Measurements from ENCODE around the gene SCGB3A1. TPM values are rescaled to one million over a fixed set of nuclear protein-coding genes. Genes with fewer than 3 reads are reported as not detected.
A peak's percentile ranks its signal among the peaks of the same experiment; 100 is the strongest.

SCGB3A1 gene
- total and polyA plus RNA-seq, 2 experiments from 2014 or later: not detected

- TF ChIP-seq EZH2phosphoT487 (IDR thresholded peaks at IDR 0.05; ENCODE audit: insufficient read depth, low read depth): no peak
- in situ Hi-C loops (cut with MboI): no loop called here
- DNase-seq: no peak
- Histone ChIP-seq H3K9ac (no peak overlapping the region), H4K20me1 (ENCODE audit: insufficient read depth) (no peaks in the 10 kb centered on the region), H2AFZ (no peak overlapping the region), H3F3A (ENCODE audit: insufficient read depth) (no peaks in the 10 kb centered on the region), H3K36me3 (ENCODE audit: low read depth) (no peaks in the 10 kb centered on the region), H3K4me1 (ENCODE audit: insufficient read depth) (no peaks in the 10 kb centered on the region), H3K79me2 (ENCODE audit: insufficient read depth) (no peaks in the 10 kb centered on the region), H3K9me2 (ENCODE audit: insufficient read depth) (no peaks in the 10 kb centered on the region), H3K9me3 (ENCODE audit: low read depth) (no peaks in the 10 kb centered on the region), H3K4me2 (ENCODE audit: unreplicated experiment) (no peak overlapping the region), H3K27me3 (replicated peaks; ENCODE audit: insufficient read depth) (no peaks in the 10 kb centered on the region; the same call in 1 of the 2 replicates), H3K27ac (no peak overlapping the region), H3K4me3 (no peak overlapping the region)
- 60 to 69% methylated on average over 10 of the region's 10 CpGs for WGBS, 2 experiments (ENCODE audit: low coverage in 1 of 2, low lambda C conversion rate in 2 of 2, missing lambda C conversion rate in 2 of 2)
Measured at GRCh38 chr5:180623411-180623834, 32.1 kb upstream of the SCGB3A1 start.

GRCh38 chr5:180622910-180623309 is 31.6 kb upstream of the SCGB3A1 start:
- Histone ChIP-seq H3K36me3 (ENCODE audit: low read depth) (no peaks in the 10 kb centered on the region), H3K27me3 (replicated peaks; ENCODE audit: insufficient read depth) (no peaks in the 10 kb centered on the region; the same call in 1 of the 2 replicates), H2AFZ (no peak overlapping the region), H3K4me3 (no peak overlapping the region), H3K27ac (no peak overlapping the region), H3K9me3 (ENCODE audit: low read depth) (no peaks in the 10 kb centered on the region), H4K20me1 (ENCODE audit: insufficient read depth) (no peaks in the 10 kb centered on the region), H3F3A (ENCODE audit: insufficient read depth) (no peaks in the 10 kb centered on the region), H3K9me2 (ENCODE audit: insufficient read depth) (no peaks in the 10 kb centered on the region), H3K9ac (no peak overlapping the region), H3K4me1 (ENCODE audit: insufficient read depth) (no peaks in the 10 kb centered on the region), H3K79me2 (ENCODE audit: insufficient read depth) (no peaks in the 10 kb centered on the region), H3K4me2 (ENCODE audit: unreplicated experiment) (no peak overlapping the region)
- TF ChIP-seq EZH2phosphoT487 (IDR thresholded peaks at IDR 0.05; ENCODE audit: insufficient read depth, low read depth): no peak
- TF ChIP-seq EZH2 (IDR thresholded peaks at IDR 0.05; ENCODE audit: insufficient read depth, poor library complexity, severe bottlenecking): no peak
- DNase-seq: no peak
- in situ Hi-C loops (cut with MboI): no loop called here
- WGBS, 2 experiments (ENCODE audit: low coverage in 1 of 2, low lambda C conversion rate in 2 of 2, missing lambda C conversion rate in 2 of 2): 73 to 77% methylated on average over 6 of the region's 6 CpGs

GRCh38 chr5:180621311-180621710 is 30.0 kb upstream of the SCGB3A1 start:
- WGBS, 2 experiments (ENCODE audit: low coverage in 1 of 2, low lambda C conversion rate in 2 of 2, missing lambda C conversion rate in 2 of 2): 80 to 84% methylated on average over 25 to 31 of the region's 32 CpGs
- no peak overlapping the region for H3K27ac ChIP-seq
- H3K9me2 ChIP-seq (ENCODE audit: insufficient read depth): no peaks in the 10 kb centered on the region
- no peak overlapping the region for H3K9ac ChIP-seq
- no peak for DNase-seq
- H3K27me3 ChIP-seq (replicated peaks; ENCODE audit: insufficient read depth): no peaks in the 10 kb centered on the region; the same call in 1 of the 2 replicates
- H3K9me3 ChIP-seq (ENCODE audit: low read depth): no peaks in the 10 kb centered on the region
- no peaks in the 10 kb centered on the region for H4K20me1 ChIP-seq (ENCODE audit: insufficient read depth)
- H2AFZ ChIP-seq: no peak overlapping the region
- TF ChIP-seq EZH2 (IDR thresholded peaks at IDR 0.05; ENCODE audit: insufficient read depth, poor library complexity, severe bottlenecking) (no peak), EZH2phosphoT487 (IDR thresholded peaks at IDR 0.05; ENCODE audit: insufficient read depth, low read depth) (no peak)
- in situ Hi-C loops (cut with MboI): no loop called here
- H3F3A ChIP-seq (ENCODE audit: insufficient read depth): no peaks in the 10 kb centered on the region
- no peaks in the 10 kb centered on the region for H3K79me2 ChIP-seq (ENCODE audit: insufficient read depth)
- H3K4me3 ChIP-seq: no peak overlapping the region
- no peaks in the 10 kb centered on the region for H3K36me3 ChIP-seq (ENCODE audit: low read depth)
- no peak overlapping the region for H3K4me2 ChIP-seq (ENCODE audit: unreplicated experiment)
- no peaks in the 10 kb centered on the region for H3K4me1 ChIP-seq (ENCODE audit: insufficient read depth)

GRCh38 chr5:180620014-180620413 is 28.7 kb upstream of the SCGB3A1 start:
- Histone ChIP-seq H3K36me3 (ENCODE audit: low read depth) (no peaks in the 10 kb centered on the region), H3K4me1 (ENCODE audit: insufficient read depth) (no peaks in the 10 kb centered on the region), H3K27ac (no peak overlapping the region), H3K4me3 (no peak overlapping the region), H3K27me3 (replicated peaks; ENCODE audit: insufficient read depth) (no peaks in the 10 kb centered on the region; the same call in 1 of the 2 replicates), H3K9ac (no peak overlapping the region), H3K79me2 (ENCODE audit: insufficient read depth) (no peaks in the 10 kb centered on the region), H3K9me2 (ENCODE audit: insufficient read depth) (no peaks in the 10 kb centered on the region), H3F3A (ENCODE audit: insufficient read depth) (no peaks in the 10 kb centered on the region), H3K4me2 (ENCODE audit: unreplicated experiment) (no peak overlapping the region), H3K9me3 (ENCODE audit: low read depth) (no peaks in the 10 kb centered on the region), H4K20me1 (ENCODE audit: insufficient read depth) (no peaks in the 10 kb centered on the region), H2AFZ (no peak overlapping the region)
- TF ChIP-seq EZH2 (IDR thresholded peaks at IDR 0.05; ENCODE audit: insufficient read depth, poor library complexity, severe bottlenecking) (no peak), EZH2phosphoT487 (IDR thresholded peaks at IDR 0.05; ENCODE audit: insufficient read depth, low read depth) (no peak)
- no peak for DNase-seq
- in situ Hi-C loops (cut with MboI): no loop called here
- 82 to 87% methylated on average over 12 to 13 of the region's 14 CpGs for WGBS, 2 experiments (ENCODE audit: low coverage in 1 of 2, low lambda C conversion rate in 2 of 2, missing lambda C conversion rate in 2 of 2)

GRCh38 chr5:180619563-180619915 is 28.2 kb upstream of the SCGB3A1 start:
- no peak for DNase-seq
- no peak overlapping the region for H2AFZ ChIP-seq
- no peaks in the 10 kb centered on the region; the same call in 1 of the 2 replicates for H3K27me3 ChIP-seq (replicated peaks; ENCODE audit: insufficient read depth)
- H3F3A ChIP-seq (ENCODE audit: insufficient read depth): no peaks in the 10 kb centered on the region
- no peak overlapping the region for H3K4me2 ChIP-seq (ENCODE audit: unreplicated experiment)
- no peaks in the 10 kb centered on the region for H3K36me3 ChIP-seq (ENCODE audit: low read depth)
- 0 out of 2 replicates have a peak overlapping the region, but pooled peaks have one; percentile 50 for H3K4me3 ChIP-seq
- TF ChIP-seq EZH2 (IDR thresholded peaks at IDR 0.05; ENCODE audit: insufficient read depth, poor library complexity, severe bottlenecking) (no peak), EZH2phosphoT487 (IDR thresholded peaks at IDR 0.05; ENCODE audit: insufficient read depth, low read depth) (no peak)
- in situ Hi-C loops (cut with MboI): no loop called here
- no peaks in the 10 kb centered on the region for H3K9me2 ChIP-seq (ENCODE audit: insufficient read depth)
- H3K9ac ChIP-seq: no peak overlapping the region
- no peaks in the 10 kb centered on the region for H4K20me1 ChIP-seq (ENCODE audit: insufficient read depth)
- no peaks in the 10 kb centered on the region for H3K79me2 ChIP-seq (ENCODE audit: insufficient read depth)
- no peaks in the 10 kb centered on the region for H3K9me3 ChIP-seq (ENCODE audit: low read depth)
- H3K4me1 ChIP-seq (ENCODE audit: insufficient read depth): no peaks in the 10 kb centered on the region
- H3K27ac ChIP-seq: no peak overlapping the region
- WGBS, 2 experiments (ENCODE audit: low coverage in 1 of 2, low lambda C conversion rate in 2 of 2, missing lambda C conversion rate in 2 of 2): 64% methylated on average over 20 to 22 of the region's 22 CpGs

Data from GM23248 (cell line).